PFSK-1 (cell line): Measurements from ENCODE around the gene FAM98B.

ENCODE experiments used
- FOXP2 ChIP-seq: optimal IDR thresholded peaks from 2 replicates; pipeline ENCODE3; 2011; ENCODE audit warnings: borderline replicate concordance, control low read depth, inconsistent platforms; ENCODE audit not compliant: insufficient read depth; ENCODE audit errors: extremely low read length, extremely low read depth
- POLR2AphosphoS5 ChIP-seq: IDR thresholded peaks from 2 replicates; pipeline ENCODE4 v1.6.1; 2012; ENCODE audit warnings: low read depth, mild to moderate bottlenecking, control low read depth, low read length, moderate library complexity
- REST ChIP-seq, 2 experiments: IDR thresholded peaks; 2 replicates each; pipeline versions ENCODE4 v1.6.1 to v1.8.0; 2011 to 2012; ENCODE audit warnings: low read depth in 2 of 2, low read length in 2 of 2, control low read depth in 1 of 2, inconsistent platforms in 1 of 2, mild to moderate bottlenecking in 1 of 2, moderate library complexity in 1 of 2; ENCODE audit not compliant: insufficient read depth in 1 of 2
- SIN3A ChIP-seq: IDR thresholded peaks from 2 replicates; pipeline ENCODE4 v1.6.1; 2012; ENCODE audit warnings: mild to moderate bottlenecking, low read length, moderate library complexity, borderline replicate concordance; ENCODE audit not compliant: insufficient read depth
- TAF1 ChIP-seq: IDR thresholded peaks from 2 replicates; pipeline ENCODE4 v1.6.1; 2012; ENCODE audit warnings: low read length, control low read depth, borderline replicate concordance; ENCODE audit not compliant: insufficient read depth

Gene FAM98B

GRCh38 chr15:38508647-38509046 is 54.7 kb downstream of the FAM98B start:
- TF ChIP-seq FOXP2 (no peak), SIN3A (no peak)

GRCh38 chr15:38509152-38509551 is 55.2 kb downstream of the FAM98B start:
- TF ChIP-seq SIN3A, result no peak
- no peak for TF ChIP-seq FOXP2

- TF ChIP-seq REST (IDR thresholded peaks at IDR 0.05; ENCODE audit: insufficient read depth in 1 of 2, low read depth in 2 of 2, low read length in 2 of 2) (no peak), SIN3A (no peak), FOXP2 (no peak), TAF1 (no peak), POLR2AphosphoS5 (no peak)
Measured at GRCh38 chr15:38512901-38513300, 59.0 kb downstream of the FAM98B start.

- no peak for TF ChIP-seq FOXP2
- no peak for TF ChIP-seq POLR2AphosphoS5
- TF ChIP-seq SIN3A, result no peak
- no peak for TF ChIP-seq TAF1
- TF ChIP-seq REST (IDR thresholded peaks at IDR 0.05; ENCODE audit: insufficient read depth in 1 of 2, low read depth in 2 of 2, low read length in 2 of 2), result no peak
Measured at GRCh38 chr15:38514601-38515000, 60.7 kb downstream of the FAM98B start.

GRCh38 chr15:38516626-38517025 is 62.7 kb downstream of the FAM98B start:
- TF ChIP-seq TAF1 (no peak), SIN3A (no peak), FOXP2 (no peak), REST (IDR thresholded peaks at IDR 0.05; ENCODE audit: insufficient read depth in 1 of 2, low read depth in 2 of 2, low read length in 2 of 2) (no peak), POLR2AphosphoS5 (no peak)

GRCh38 chr15:38517312-38517975 is 63.5 kb downstream of the FAM98B start:
- TF ChIP-seq REST (IDR thresholded peaks at IDR 0.05; ENCODE audit: insufficient read depth in 1 of 2, low read depth in 2 of 2, low read length in 2 of 2), result no peak
- no peak for TF ChIP-seq FOXP2
- no peak for TF ChIP-seq SIN3A
- no peak for TF ChIP-seq POLR2AphosphoS5
- no peak for TF ChIP-seq TAF1
